HFFc6 (cell line): ENCODE results near the gene ITM2C. TPM values are rescaled to one million over a fixed set of nuclear protein-coding genes. Genes with fewer than 3 reads are reported as not detected.

ENCODE experiments used
- DNase-seq: peaks from one replicate; pipeline ENCODE4 v3.0.0-alpha.2; 2018
- H3K27ac Mint-ChIP-seq: 2 replicates; pipeline ENCODE4 v1.8.0; 2020; ENCODE audit warnings: mild to moderate bottlenecking, mixed read lengths
- H3K27me3 Mint-ChIP-seq: 2 replicates; pipeline ENCODE4 v1.8.0; 2021; ENCODE audit warnings: mild to moderate bottlenecking, moderate library complexity, mixed read lengths; ENCODE audit not compliant: insufficient read depth
- H3K36me3 Mint-ChIP-seq: 2 replicates; pipeline ENCODE4 v1.8.0; 2021; ENCODE audit warnings: low read depth, mixed read lengths
- H3K4me1 Mint-ChIP-seq: 2 replicates; pipeline ENCODE4 v1.8.0; 2020; ENCODE audit warnings: low read depth, mixed read lengths
- H3K4me3 Mint-ChIP-seq: 2 replicates; pipeline ENCODE4 v1.8.0; 2020; ENCODE audit warnings: mild to moderate bottlenecking, moderate library complexity, mixed read lengths
- H3K9me3 Mint-ChIP-seq: 2 replicates; pipeline ENCODE4 v1.8.0; 2020; ENCODE audit warnings: mild to moderate bottlenecking, mixed read lengths
- CTCF ChIP-seq: fragments of 200-600 bp; sonication (generic); IDR thresholded peaks from 2 replicates; pipeline ENCODE4 v1.5.0; 2021; ENCODE audit warnings: antibody characterized with exemption, mild to moderate bottlenecking
- total RNA-seq, 6 experiments: library from RNA; stranded (reverse); fragmentation: NEBNext Ultra II Directional; extraction: Animal tissue kit (Norgen Biotek cat#: 25700); gene quantifications; 2 replicates in 1 of 6; 3 replicates in 5 of 6; pipeline ENCODE4 v1.2.3, GENCODE V29; 2021

Gene ITM2C
- total RNA-seq, 6 experiments from 2014 or later: 28.1 to 53.8 (median 29.4) TPM

GRCh38 chr2:230868161-230868946 is 3.6 kb downstream of the ITM2C start:
- H3K27me3 Mint-ChIP-seq: peaks cover 9% of the 10 kb centered on the region
- no peaks in the 10 kb centered on the region for H3K9me3 Mint-ChIP-seq
- H3K36me3 Mint-ChIP-seq: no peaks in the 10 kb centered on the region
- H3K4me1 Mint-ChIP-seq: peaks cover 7% of the 10 kb centered on the region
- no peak overlapping the region for H3K27ac Mint-ChIP-seq
- H3K4me3 Mint-ChIP-seq: no peak overlapping the region
- DNase-seq: no peak
- no peak for TF ChIP-seq CTCF

- Mint-ChIP-seq H3K4me1 (peaks cover 5% of the 10 kb centered on the region), H3K27ac (no peak overlapping the region), H3K4me3 (no peak overlapping the region), H3K36me3 (no peaks in the 10 kb centered on the region), H3K27me3 (peaks cover 7% of the 10 kb centered on the region), H3K9me3 (no peaks in the 10 kb centered on the region)
- TF ChIP-seq CTCF: no peak
- DNase-seq: no peak
Observed at GRCh38 chr2:230868947-230869913, 4.5 kb downstream of the ITM2C start.

GRCh38 chr2:230869914-230870543 is 5.3 kb downstream of the ITM2C start:
- Mint-ChIP-seq H3K9me3 (no peaks in the 10 kb centered on the region), H3K36me3 (no peaks in the 10 kb centered on the region), H3K27ac (no peak overlapping the region), H3K27me3 (peaks cover 6% of the 10 kb centered on the region), H3K4me1 (no peaks in the 10 kb centered on the region; the same call in 1 of the 2 replicates), H3K4me3 (no peak overlapping the region)
- no peak for DNase-seq
- no peak for TF ChIP-seq CTCF

- Mint-ChIP-seq H3K4me1 (no peaks in the 10 kb centered on the region; the same call in 1 of the 2 replicates), H3K9me3 (no peaks in the 10 kb centered on the region), H3K4me3 (no peak overlapping the region), H3K36me3 (no peaks in the 10 kb centered on the region), H3K27me3 (peaks cover 6% of the 10 kb centered on the region), H3K27ac (no peak overlapping the region)
- no peak for TF ChIP-seq CTCF
- DNase-seq: no peak
Observed at GRCh38 chr2:230870544-230871360, 6.0 kb downstream of the ITM2C start.
